Common myeloid progenitor, CD34-positive (primary cell): Measurements from ENCODE around the gene ZNF213.

Experiments
- CTCF ChIA-PET: fragments of 350-600 bp; sonication (Branson Sonifier 250); formaldehyde crosslinking; loops from one replicate; lab custom pipeline; 2021; ENCODE audit warnings: antibody characterized with exemption; lab: Charles Lee
- POLR2A ChIA-PET: fragments of 350-600 bp; sonication (Branson Sonifier 250); formaldehyde crosslinking; loops from one replicate; lab custom pipeline; 2021; ENCODE audit warnings: antibody characterized with exemption; lab: Charles Lee
- DNase-seq, 3 donors: peaks; one replicate each; pipeline versions ENCODE4 v3.0.0 to v3.0.0-alpha.2; 2013
- H3K27ac ChIP-seq, 2 experiments: 1 replicate in 1 of 2; 2 replicates in 1 of 2; pipeline ENCODE4 v1.7.0; 2013; ENCODE audit warnings: inconsistent platforms in 2 of 2, low read length in 2 of 2, mild to moderate bottlenecking in 2 of 2, low read depth in 1 of 2, moderate library complexity in 1 of 2; ENCODE audit not compliant: severe bottlenecking in 2 of 2, insufficient read depth in 1 of 2, poor library complexity in 1 of 2
- H3K27me3 ChIP-seq, 5 experiments: replicated peaks in 2 of 5; 1 replicate in 3 of 5; 2 replicates in 2 of 5; pipeline versions ENCODE4 v1.6.1 to v1.7.0; 2013; ENCODE audit warnings: low read length in 4 of 5, mild to moderate bottlenecking in 2 of 5, moderate library complexity in 2 of 5, inconsistent platforms in 1 of 5; ENCODE audit not compliant: insufficient read depth in 5 of 5, control insufficient read depth in 4 of 5
- H3K36me3 ChIP-seq, 4 experiments: 1 replicate in 2 of 4; 2 replicates in 2 of 4; pipeline versions ENCODE4 v1.6.1 to v1.7.0; 2013; ENCODE audit warnings: low read length in 3 of 4, control low read depth in 1 of 4, mild to moderate bottlenecking in 1 of 4; ENCODE audit not compliant: control insufficient read depth in 4 of 4, insufficient read depth in 4 of 4
- H3K4me1 ChIP-seq, 4 experiments: 1 replicate in 3 of 4; 2 replicates in 1 of 4; pipeline versions ENCODE4 v1.6.1 to v1.7.1; 2013; ENCODE audit warnings: low read length in 3 of 4, mild to moderate bottlenecking in 3 of 4, control low read depth in 1 of 4, inconsistent platforms in 1 of 4, moderate library complexity in 1 of 4; ENCODE audit not compliant: control insufficient read depth in 4 of 4, insufficient read depth in 4 of 4; ENCODE audit errors: control extremely low read depth in 1 of 4
- H3K4me3 ChIP-seq, 7 experiments: 1 replicate in 4 of 7; 2 replicates in 3 of 7; pipeline versions ENCODE4 v1.5.1 to v1.7.0; 2013; ENCODE audit warnings: mild to moderate bottlenecking in 7 of 7, low read length in 6 of 7, moderate library complexity in 6 of 7, inconsistent platforms in 2 of 7, low read depth in 2 of 7, control low read depth in 1 of 7; ENCODE audit not compliant: insufficient read depth in 4 of 7, control insufficient read depth in 1 of 7; ENCODE audit errors: extremely low read depth in 1 of 7
- H3K9me3 ChIP-seq, 5 experiments: 1 replicate in 4 of 5; 2 replicates in 1 of 5; pipeline versions ENCODE4 v1.6.1 to v1.7.1; 2013; ENCODE audit warnings: low read length in 4 of 5, mild to moderate bottlenecking in 2 of 5, inconsistent platforms in 1 of 5, low read depth in 1 of 5, moderate library complexity in 1 of 5; ENCODE audit not compliant: control insufficient read depth in 4 of 5, insufficient read depth in 2 of 5; ENCODE audit errors: control extremely low read depth in 1 of 5
- WGBS: methylation state at CpG from one replicate; pipeline ENCODE4 v1.1.5; 2013; ENCODE audit not compliant: insufficient coverage; 5-methylcytosine and 5-hydroxymethylcytosine counted together

The ZNF213 gene

GRCh38 chr16:3147757-3148104 is 12.9 kb downstream of the ZNF213 start:
- Histone ChIP-seq H3K27ac (no peak overlapping the region), H3K4me3 (no peak overlapping the region), H3K27me3 (no peaks in the 10 kb centered on the region), H3K36me3 (peaks cover 0 to 6% (median 2%) of the 10 kb centered on the region in 4 experiments), H3K9me3 (no peaks in the 10 kb centered on the region), H3K4me1 (peaks cover 0 to 23% (median 16%) of the 10 kb centered on the region in 4 experiments)
- no peak for DNase-seq
- 94% methylated on average over 5 of the region's 5 CpGs for WGBS
- ChIA-PET POLR2A (interaction anchor here (1.6 kb wide), 1 partner anchor 13 kb away, joined by 3 read pairs; the partner anchor contains the start of gene ZNF213), CTCF (interaction anchor here (0.7 to 9.3 kb wide), 8 partner anchors 8 to 316 kb away, joined by 3 to 121 read pairs (median 4); partner anchors contain the start of gene ZNF213)

- no peak overlapping the region for H3K27ac ChIP-seq
- WGBS: 97% methylated on average over 8 of the region's 13 CpGs
- H3K9me3 ChIP-seq: no peaks in the 10 kb centered on the region
- DNase-seq: no peak
- H3K4me1 ChIP-seq: peaks cover 0 to 23% (median 16%) of the 10 kb centered on the region in 4 experiments
- no peaks in the 10 kb centered on the region for H3K27me3 ChIP-seq
- ChIA-PET POLR2A (no interaction called here), CTCF (interaction anchor here (0.7 to 9.3 kb wide), 9 partner anchors 8 to 315 kb away, joined by 3 to 121 read pairs (median 5); partner anchors contain the start of gene ZNF213)
- no peaks in the 10 kb centered on the region for H3K36me3 ChIP-seq
- H3K4me3 ChIP-seq: no peak overlapping the region
Measured at GRCh38 chr16:3148256-3149192, 13.7 kb downstream of the ZNF213 start.

GRCh38 chr16:3149193-3149530 is 14.3 kb downstream of the ZNF213 start:
- no peaks in the 10 kb centered on the region for H3K27me3 ChIP-seq
- DNase-seq: no peak
- H3K4me1 ChIP-seq: peaks cover 0 to 23% (median 16%) of the 10 kb centered on the region in 4 experiments
- H3K36me3 ChIP-seq: no peaks in the 10 kb centered on the region
- H3K4me3 ChIP-seq: peak overlapping the region in 3 of 7 experiments; percentile 83 to 94 (median 91)
- CTCF ChIA-PET: interaction anchor here (1.7 to 9.3 kb wide), 5 partner anchors 9 to 47 kb away, joined by 5 to 121 read pairs (median 12); partner anchors contain the start of gene ZNF213
- 97% methylated on average over 4 of the region's 6 CpGs for WGBS
- no peaks in the 10 kb centered on the region for H3K9me3 ChIP-seq
- POLR2A ChIA-PET: interaction anchor here (1.9 kb wide), 1 partner anchor 14 kb away, joined by 12 read pairs; the partner anchor contains the start of gene ZNF213
- no peak overlapping the region for H3K27ac ChIP-seq

GRCh38 chr16:3149630-3150345 is 15.0 kb downstream of the ZNF213 start:
- peak; percentile 81 to 85 (median 82) for DNase-seq
- ChIA-PET CTCF (interaction anchor here (0.6 to 9.3 kb wide), 10 partner anchors 10 to 317 kb away, joined by 3 to 121 read pairs (median 4); partner anchors contain the start of gene ZNF213), POLR2A (interaction anchor here (0.8 to 1.9 kb wide), 5 partner anchors 9 to 307 kb away, joined by 3 to 12 read pairs (median 3); partner anchors contain the start of gene ZNF213)
- no peaks in the 10 kb centered on the region for H3K9me3 ChIP-seq
- H3K27me3 ChIP-seq: no peaks in the 10 kb centered on the region
- H3K36me3 ChIP-seq: no peaks in the 10 kb centered on the region
- H3K27ac ChIP-seq: peak overlapping the region in 1 of 2 experiments; percentile 66
- 3% methylated on average over 32 of the region's 41 CpGs for WGBS
- H3K4me3 ChIP-seq: peak overlapping the region; percentile 43 to 94 (median 79)
- H3K4me1 ChIP-seq: peaks cover 0 to 23% (median 16%) of the 10 kb centered on the region in 4 experiments

GRCh38 chr16:3150346-3151218 is 15.8 kb downstream of the ZNF213 start:
- DNase-seq: peak; percentile 94 to 97 (median 97)

GRCh38 chr16:3152027-3152276 is 17.1 kb downstream of the ZNF213 start:
- no peaks in the 10 kb centered on the region for H3K36me3 ChIP-seq
- no peaks in the 10 kb centered on the region for H3K9me3 ChIP-seq
- H3K27ac ChIP-seq: no peak overlapping the region
- POLR2A ChIA-PET: interaction anchor here (1.2 kb wide), 1 partner anchor 18 kb away, joined by 5 read pairs; the partner anchor contains the start of gene ZNF213
- H3K27me3 ChIP-seq: no peaks in the 10 kb centered on the region
- WGBS: 0% methylated on average over 1 of the region's 15 CpGs
- CTCF ChIA-PET: interaction anchor here (0.7 to 1.7 kb wide), 3 partner anchors 13 to 22 kb away, joined by 3 to 5 read pairs (median 3); no protein-coding TSS in a partner anchor
- DNase-seq: peak in 2 of 3 donors; percentile 78 to 80
- peak overlapping the region; percentile 30 to 80 (median 64) for H3K4me3 ChIP-seq
- H3K4me1 ChIP-seq: peaks cover 0 to 23% (median 16%) of the 10 kb centered on the region in 4 experiments

More at GRCh38 chr16:3150346-3151218, 15.8 kb downstream of the ZNF213 start:
- no peaks in the 10 kb centered on the region for H3K27me3 ChIP-seq
- H3K27ac ChIP-seq: peak overlapping the region in 1 of 2 experiments; percentile 71
- no peaks in the 10 kb centered on the region for H3K9me3 ChIP-seq
- ChIA-PET CTCF (interaction anchor here (0.6 to 9.3 kb wide), 10 partner anchors 10 to 316 kb away, joined by 3 to 121 read pairs (median 4); partner anchors contain the start of gene ZNF213), POLR2A (interaction anchor here (0.6 to 1.9 kb wide), 6 partner anchors 8 to 307 kb away, joined by 3 to 12 read pairs (median 3); partner anchors contain the start of gene ZNF213)
- H3K36me3 ChIP-seq: no peaks in the 10 kb centered on the region
- peak overlapping the region; percentile 43 to 94 (median 79) for H3K4me3 ChIP-seq
- H3K4me1 ChIP-seq: peaks cover 0 to 23% (median 16%) of the 10 kb centered on the region in 4 experiments
- whole genome bisulfite sequencing: under 1% methylated on average over 45 of the region's 62 CpGs
